Gastrocnemius medialis (tissue), 4 donors: ENCODE data around the gene CD276.

ENCODE experiments used
- POLR2A ChIP-seq, 2 donors: fragments of 450-650 bp; IDR thresholded peaks; one replicate each; pipeline ENCODE4 v1.6.1; 2017; ENCODE audit warnings: antibody characterized with exemption in 2 of 2, mild to moderate bottlenecking in 2 of 2, moderate library complexity in 2 of 2
- TF ChIP-seq, protein P1 (sequence below), 5 experiments: fragments of 450-650 bp in 3 of 5; fragments of 200-600 bp in 2 of 5; sonication (generic) in 2 of 5; IDR thresholded peaks in 4 of 5; conservative IDR thresholded peaks in 1 of 5; 1 replicate in 4 of 5; 2 replicates in 1 of 5; pipeline ENCODE4 v1.5.1; 2016 to 2019; ENCODE audit warnings: antibody characterized with exemption in 5 of 5, mild to moderate bottlenecking in 3 of 5, moderate library complexity in 3 of 5

- TF ChIP-seq, protein P1, sequence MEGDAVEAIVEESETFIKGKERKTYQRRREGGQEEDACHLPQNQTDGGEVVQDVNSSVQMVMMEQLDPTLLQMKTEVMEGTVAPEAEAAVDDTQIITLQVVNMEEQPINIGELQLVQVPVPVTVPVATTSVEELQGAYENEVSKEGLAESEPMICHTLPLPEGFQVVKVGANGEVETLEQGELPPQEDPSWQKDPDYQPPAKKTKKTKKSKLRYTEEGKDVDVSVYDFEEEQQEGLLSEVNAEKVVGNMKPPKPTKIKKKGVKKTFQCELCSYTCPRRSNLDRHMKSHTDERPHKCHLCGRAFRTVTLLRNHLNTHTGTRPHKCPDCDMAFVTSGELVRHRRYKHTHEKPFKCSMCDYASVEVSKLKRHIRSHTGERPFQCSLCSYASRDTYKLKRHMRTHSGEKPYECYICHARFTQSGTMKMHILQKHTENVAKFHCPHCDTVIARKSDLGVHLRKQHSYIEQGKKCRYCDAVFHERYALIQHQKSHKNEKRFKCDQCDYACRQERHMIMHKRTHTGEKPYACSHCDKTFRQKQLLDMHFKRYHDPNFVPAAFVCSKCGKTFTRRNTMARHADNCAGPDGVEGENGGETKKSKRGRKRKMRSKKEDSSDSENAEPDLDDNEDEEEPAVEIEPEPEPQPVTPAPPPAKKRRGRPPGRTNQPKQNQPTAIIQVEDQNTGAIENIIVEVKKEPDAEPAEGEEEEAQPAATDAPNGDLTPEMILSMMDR (IDR thresholded peaks at IDR 0.05 in 4 of 5, conservative IDR thresholded peaks at IDR 0.05 in 1 of 5), result peak in 1 of 5 experiments; percentile 10
- no peak for TF ChIP-seq POLR2A (IDR thresholded peaks at IDR 0.05)
Measured at GRCh38 chr15:73717802-73718201, 33.6 kb downstream of the CD276 start.
